WTC11 (cell line): ENCODE measurements around the gene SEMA3C. TPM values are rescaled to one million over a fixed set of nuclear protein-coding genes. Genes with fewer than 3 reads are reported as not detected.

Experiments
- ATAC-seq: fragments of 200-7000 bp; cut with Tn5 transposase; 2 replicates; pipeline ENCODE4 v1.10.0; 2021; ENCODE audit warnings: mild to moderate bottlenecking, moderate library complexity
- CTCF ChIA-PET: fragments of 300-600 bp; sonication (Branson Sonifier 250); formaldehyde crosslinking; loops from one replicate; lab custom pipeline; 2021; ENCODE audit warnings: antibody characterized with exemption; lab: Charles Lee
- POLR2A ChIA-PET: fragments of 350-600 bp; sonication (Branson Sonifier 250); formaldehyde crosslinking; loops from one replicate; lab custom pipeline; 2021; ENCODE audit warnings: antibody characterized with exemption; lab: Charles Lee
- DNase-seq: peaks from one replicate; pipeline ENCODE4 v3.0.0; 2021; ENCODE audit warnings: low spot score
- H3K27ac Mint-ChIP-seq: 2 replicates; pipeline ENCODE4 v1.8.0; 2021; ENCODE audit warnings: mixed read lengths
- H3K27me3 Mint-ChIP-seq: 2 replicates; pipeline ENCODE4 v1.8.0; 2021; ENCODE audit warnings: low read depth, mild to moderate bottlenecking, moderate library complexity, mixed read lengths
- H3K36me3 Mint-ChIP-seq: 2 replicates; pipeline ENCODE4 v1.8.0; 2021; ENCODE audit warnings: mixed read lengths
- H3K4me1 Mint-ChIP-seq: 2 replicates; pipeline ENCODE4 v1.8.0; 2022; ENCODE audit warnings: mixed read lengths
- H3K4me3 Mint-ChIP-seq: 2 replicates; pipeline ENCODE4 v1.8.0; 2021; ENCODE audit warnings: mild to moderate bottlenecking, moderate library complexity, mixed read lengths
- H3K9me3 Mint-ChIP-seq: 2 replicates; pipeline ENCODE4 v1.8.0; 2021; ENCODE audit warnings: mixed read lengths
- ELF4 ChIP-seq: sonication (generic); formaldehyde crosslinking; IDR thresholded peaks from 2 replicates; pipeline ENCODE4 v1.8.1; 2022; ENCODE audit warnings: low read depth, mild to moderate bottlenecking, moderate library complexity, missing genetic modification reagents
- FOXP1 ChIP-seq: sonication (generic); formaldehyde crosslinking; IDR thresholded peaks from 2 replicates; pipeline ENCODE4 v1.8.0; 2022; ENCODE audit warnings: missing genetic modification reagents, mild to moderate bottlenecking, moderate library complexity, borderline replicate concordance
- MXD4 ChIP-seq: fragments of 250-450 bp; sonication (Bioruptor Pico); IDR thresholded peaks from 2 replicates; pipeline ENCODE4 v1.8.0; 2021; ENCODE audit warnings: mild to moderate bottlenecking, moderate library complexity, borderline replicate concordance
- MYBL2 ChIP-seq: sonication (generic); formaldehyde crosslinking; IDR thresholded peaks from 2 replicates; pipeline ENCODE4 v1.8.1; 2023; ENCODE audit warnings: mild to moderate bottlenecking, moderate library complexity, missing genetic modification reagents
- NFATC4 ChIP-seq: fragments of 250-450 bp; sonication (Bioruptor Pico); IDR thresholded peaks from 2 replicates; pipeline ENCODE4 v1.9.0; 2021; ENCODE audit warnings: mild to moderate bottlenecking
- SMAD3 ChIP-seq: sonication (generic); formaldehyde crosslinking; IDR thresholded peaks from 2 replicates; pipeline ENCODE4 v1.8.0; 2022; ENCODE audit warnings: missing genetic modification reagents, mild to moderate bottlenecking, borderline replicate concordance
- TCF7 ChIP-seq: sonication (generic); formaldehyde crosslinking; IDR thresholded peaks from 2 replicates; pipeline ENCODE4 v1.8.0; 2022; ENCODE audit warnings: mild to moderate bottlenecking, low read depth, missing genetic modification reagents, moderate library complexity
- TP53 ChIP-seq: sonication (generic); formaldehyde crosslinking; IDR thresholded peaks from 2 replicates; pipeline ENCODE4 v1.8.1; 2023; ENCODE audit warnings: mild to moderate bottlenecking, missing genetic modification reagents
- ZNF121 ChIP-seq: sonication (generic); formaldehyde crosslinking; IDR thresholded peaks from 2 replicates; pipeline ENCODE4 v1.8.0; 2023; ENCODE audit warnings: missing genetic modification reagents
- ZNF263 ChIP-seq: sonication (generic); formaldehyde crosslinking; IDR thresholded peaks from 2 replicates; pipeline ENCODE4 v1.8.1; 2022; ENCODE audit warnings: low read depth, mild to moderate bottlenecking, moderate library complexity, missing genetic modification reagents
- ZNF396 ChIP-seq: fragments of 250-450 bp; sonication (Bioruptor Pico); IDR thresholded peaks from 2 replicates; pipeline ENCODE4 v1.8.0; 2021; ENCODE audit warnings: mild to moderate bottlenecking, moderate library complexity, borderline replicate concordance
- ZNF423 ChIP-seq: fragments of 250-450 bp; sonication (Bioruptor Pico); IDR thresholded peaks from 2 replicates; pipeline ENCODE4 v2.1.2; 2022; ENCODE audit warnings: mild to moderate bottlenecking, moderate library complexity
- total RNA-seq: library from RNA; stranded (reverse); gene quantifications from 3 replicates; pipeline ENCODE4 v1.2.3, GENCODE V29; 2021
- TF ChIP-seq, protein P1 (sequence below): sonication (generic); formaldehyde crosslinking; IDR thresholded peaks from 2 replicates; pipeline ENCODE4 v1.8.1; 2022; ENCODE audit warnings: low read depth, missing genetic modification reagents, borderline replicate concordance
- TF ChIP-seq, protein P2 (sequence below): sonication (generic); formaldehyde crosslinking; IDR thresholded peaks from 2 replicates; pipeline ENCODE4 v1.8.1; 2023; ENCODE audit warnings: mild to moderate bottlenecking, moderate library complexity, missing genetic modification reagents
- TF ChIP-seq, protein P3 (sequence below): sonication (generic); formaldehyde crosslinking; IDR thresholded peaks from 2 replicates; pipeline ENCODE4 v1.8.1; 2022; ENCODE audit warnings: missing genetic modification reagents, borderline replicate concordance
- TF ChIP-seq, protein P4 (sequence below): sonication (generic); formaldehyde crosslinking; IDR thresholded peaks from 2 replicates; pipeline ENCODE4 v1.8.1; 2022; ENCODE audit warnings: mild to moderate bottlenecking, moderate library complexity, missing genetic modification reagents
- TF ChIP-seq, protein P5 (sequence below): fragments of 250-450 bp; sonication (Bioruptor Pico); IDR thresholded peaks from 2 replicates; pipeline ENCODE4 v1.8.0; 2021; ENCODE audit warnings: mild to moderate bottlenecking

SEMA3C gene
- total RNA-seq, 1 experiment from 2014 or later = 2.1 TPM

DNA sequence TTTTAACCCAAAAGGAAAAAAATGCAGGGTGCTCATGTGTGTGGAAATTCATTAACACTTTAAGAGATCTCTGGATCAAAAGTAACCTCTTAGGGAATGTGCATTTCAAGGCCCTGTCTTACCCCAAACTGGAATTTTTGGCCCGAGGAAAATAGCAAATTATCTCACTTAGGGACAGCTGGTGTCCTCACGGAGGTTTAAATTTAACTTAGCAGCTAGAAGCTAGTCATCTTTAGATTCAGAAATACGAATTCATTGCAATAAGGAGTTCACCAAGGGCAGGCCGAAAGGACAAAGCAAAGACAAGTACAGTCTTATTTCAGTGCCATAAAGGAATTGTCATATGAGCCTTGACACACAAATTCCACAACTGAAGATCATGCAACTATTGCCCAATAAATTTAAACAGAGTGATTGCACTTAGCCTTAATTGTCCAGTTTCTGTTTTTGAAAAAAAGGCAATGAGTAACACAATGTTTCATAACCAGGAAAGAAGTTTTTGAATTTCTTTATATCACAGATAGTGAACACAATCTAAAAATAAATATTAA, 22.4 kb upstream of the SEMA3C start:
- Mint-ChIP-seq H3K36me3 (no peaks in the 10 kb centered on the region), H3K27ac (no peak overlapping the region), H3K27me3 (no peaks in the 10 kb centered on the region), H3K4me3 (no peak overlapping the region), H3K4me1 (no peaks in the 10 kb centered on the region), H3K9me3 (no peaks in the 10 kb centered on the region)
- DNase-seq (no peak), ATAC-seq (no peak)
- CTCF ChIA-PET = interaction anchor here (1.0 kb wide), 1 partner anchor 529 kb away, joined by 4 read pairs; no protein-coding TSS in a partner anchor
- POLR2A ChIA-PET = no interaction called here
- TF ChIP-seq ZNF121 (CRISPR knock-in tag) (no peak), ELF4 (CRISPR knock-in tag) (no peak), ZNF396 (CRISPR knock-in tag) (no peak), ZNF263 (CRISPR knock-in tag) (no peak), TP53 (CRISPR knock-in tag) (no peak)
- TF ChIP-seq, protein P1, sequence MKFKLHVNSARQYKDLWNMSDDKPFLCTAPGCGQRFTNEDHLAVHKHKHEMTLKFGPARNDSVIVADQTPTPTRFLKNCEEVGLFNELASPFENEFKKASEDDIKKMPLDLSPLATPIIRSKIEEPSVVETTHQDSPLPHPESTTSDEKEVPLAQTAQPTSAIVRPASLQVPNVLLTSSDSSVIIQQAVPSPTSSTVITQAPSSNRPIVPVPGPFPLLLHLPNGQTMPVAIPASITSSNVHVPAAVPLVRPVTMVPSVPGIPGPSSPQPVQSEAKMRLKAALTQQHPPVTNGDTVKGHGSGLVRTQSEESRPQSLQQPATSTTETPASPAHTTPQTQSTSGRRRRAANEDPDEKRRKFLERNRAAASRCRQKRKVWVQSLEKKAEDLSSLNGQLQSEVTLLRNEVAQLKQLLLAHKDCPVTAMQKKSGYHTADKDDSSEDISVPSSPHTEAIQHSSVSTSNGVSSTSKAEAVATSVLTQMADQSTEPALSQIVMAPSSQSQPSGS (CRISPR knock-in tag) = no peak
- TF ChIP-seq, protein P2, sequence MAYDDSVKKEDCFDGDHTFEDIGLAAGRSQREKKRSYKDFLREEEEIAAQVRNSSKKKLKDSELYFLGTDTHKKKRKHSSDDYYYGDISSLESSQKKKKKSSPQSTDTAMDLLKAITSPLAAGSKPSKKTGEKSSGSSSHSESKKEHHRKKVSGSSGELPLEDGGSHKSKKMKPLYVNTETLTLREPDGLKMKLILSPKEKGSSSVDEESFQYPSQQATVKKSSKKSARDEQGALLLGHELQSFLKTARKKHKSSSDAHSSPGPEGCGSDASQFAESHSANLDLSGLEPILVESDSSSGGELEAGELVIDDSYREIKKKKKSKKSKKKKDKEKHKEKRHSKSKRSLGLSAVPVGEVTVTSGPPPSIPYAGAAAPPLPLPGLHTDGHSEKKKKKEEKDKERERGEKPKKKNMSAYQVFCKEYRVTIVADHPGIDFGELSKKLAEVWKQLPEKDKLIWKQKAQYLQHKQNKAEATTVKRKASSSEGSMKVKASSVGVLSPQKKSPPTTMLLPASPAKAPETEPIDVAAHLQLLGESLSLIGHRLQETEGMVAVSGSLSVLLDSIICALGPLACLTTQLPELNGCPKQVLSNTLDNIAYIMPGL (CRISPR knock-in tag) = no peak
- TF ChIP-seq, protein P3, sequence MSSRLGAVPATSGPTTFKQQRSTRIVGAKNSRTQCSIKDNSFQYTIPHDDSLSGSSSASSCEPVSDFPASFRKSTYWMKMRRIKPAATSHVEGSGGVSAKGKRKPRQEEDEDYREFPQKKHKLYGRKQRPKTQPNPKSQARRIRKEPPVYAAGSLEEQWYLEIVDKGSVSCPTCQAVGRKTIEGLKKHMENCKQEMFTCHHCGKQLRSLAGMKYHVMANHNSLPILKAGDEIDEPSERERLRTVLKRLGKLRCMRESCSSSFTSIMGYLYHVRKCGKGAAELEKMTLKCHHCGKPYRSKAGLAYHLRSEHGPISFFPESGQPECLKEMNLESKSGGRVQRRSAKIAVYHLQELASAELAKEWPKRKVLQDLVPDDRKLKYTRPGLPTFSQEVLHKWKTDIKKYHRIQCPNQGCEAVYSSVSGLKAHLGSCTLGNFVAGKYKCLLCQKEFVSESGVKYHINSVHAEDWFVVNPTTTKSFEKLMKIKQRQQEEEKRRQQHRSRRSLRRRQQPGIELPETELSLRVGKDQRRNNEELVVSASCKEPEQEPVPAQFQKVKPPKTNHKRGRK (CRISPR knock-in tag) = no peak

DNA sequence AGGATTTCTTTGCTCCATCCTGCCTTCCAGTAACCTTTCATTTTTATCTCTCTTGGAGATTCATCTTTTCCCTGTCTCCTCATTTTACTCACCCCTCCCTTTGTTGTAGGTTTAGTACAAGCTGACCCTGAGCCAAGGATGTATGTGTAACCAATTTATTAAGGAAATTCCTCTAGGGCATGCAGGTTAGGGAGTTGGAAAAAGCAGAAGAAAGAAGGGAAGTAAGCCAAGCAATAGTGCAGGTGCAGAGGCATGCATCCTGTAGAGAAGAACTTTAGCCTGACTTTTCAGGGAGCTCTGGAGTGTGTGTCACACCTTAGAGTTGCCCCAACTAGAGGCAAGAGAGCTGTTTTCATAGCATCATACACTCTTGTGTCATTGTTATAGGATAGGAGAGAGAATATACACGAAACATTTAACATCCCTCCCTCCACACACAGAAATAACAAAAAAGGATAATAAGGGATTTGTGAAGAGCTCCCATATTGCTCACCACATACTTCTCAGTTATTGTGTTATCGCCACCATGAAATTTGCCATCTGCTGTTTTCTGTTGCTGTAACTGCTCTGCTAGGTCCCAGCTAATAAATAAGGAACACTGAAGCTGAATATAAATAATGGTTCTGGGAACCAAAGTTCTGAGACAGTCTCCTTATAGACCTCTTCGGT, 21.8 kb upstream of the SEMA3C start:
- Mint-ChIP-seq H3K36me3 (no peaks in the 10 kb centered on the region), H3K27ac (no peak overlapping the region), H3K9me3 (no peaks in the 10 kb centered on the region), H3K4me3 (no peak overlapping the region), H3K27me3 (no peaks in the 10 kb centered on the region), H3K4me1 (no peaks in the 10 kb centered on the region)
- DNase-seq = no peak
- TF ChIP-seq FOXP1 (CRISPR knock-in tag) (no peak), SMAD3 (CRISPR knock-in tag) (no peak)
- TF ChIP-seq, protein P4, sequence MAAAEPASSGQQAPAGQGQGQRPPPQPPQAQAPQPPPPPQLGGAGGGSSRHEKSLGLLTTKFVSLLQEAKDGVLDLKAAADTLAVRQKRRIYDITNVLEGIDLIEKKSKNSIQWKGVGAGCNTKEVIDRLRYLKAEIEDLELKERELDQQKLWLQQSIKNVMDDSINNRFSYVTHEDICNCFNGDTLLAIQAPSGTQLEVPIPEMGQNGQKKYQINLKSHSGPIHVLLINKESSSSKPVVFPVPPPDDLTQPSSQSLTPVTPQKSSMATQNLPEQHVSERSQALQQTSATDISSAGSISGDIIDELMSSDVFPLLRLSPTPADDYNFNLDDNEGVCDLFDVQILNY (CRISPR knock-in tag) = no peak
- ChIA-PET CTCF (interaction anchor here (1.0 kb wide), 1 partner anchor 529 kb away, joined by 4 read pairs; no protein-coding TSS in a partner anchor), POLR2A (no interaction called here)
- no peak for ATAC-seq

DNA sequence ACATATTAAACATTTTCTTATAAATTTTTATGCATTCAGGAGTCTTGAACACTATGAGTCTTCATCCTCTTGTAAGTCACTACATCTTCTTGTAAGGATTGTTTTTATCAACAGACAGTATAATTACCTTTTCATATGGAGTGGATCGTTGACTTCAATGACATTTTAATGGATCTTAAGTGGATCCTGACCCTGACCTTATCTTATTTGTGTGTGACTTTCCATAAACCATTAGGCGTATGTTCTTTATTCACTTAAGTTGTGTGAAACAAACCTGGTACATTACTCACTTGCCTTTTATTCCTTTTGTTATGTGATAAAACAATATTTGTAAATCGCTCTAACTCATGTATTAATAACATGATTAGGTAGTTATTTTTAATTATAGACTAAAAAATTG, 18.5 kb upstream of the SEMA3C start:
- H3K4me3 Mint-ChIP-seq = no peak overlapping the region

More for the DNA sequence above, 18.5 kb upstream of the SEMA3C start:
- Mint-ChIP-seq H3K27ac (no peak overlapping the region), H3K27me3 (no peaks in the 10 kb centered on the region), H3K4me1 (no peaks in the 10 kb centered on the region), H3K9me3 (no peaks in the 10 kb centered on the region)
- ATAC-seq (no peak), DNase-seq (no peak)
- ChIA-PET POLR2A (no interaction called here), CTCF (no interaction called here)
- no peak for TF ChIP-seq NFATC4 (CRISPR knock-in tag)
- TF ChIP-seq, protein P5, sequence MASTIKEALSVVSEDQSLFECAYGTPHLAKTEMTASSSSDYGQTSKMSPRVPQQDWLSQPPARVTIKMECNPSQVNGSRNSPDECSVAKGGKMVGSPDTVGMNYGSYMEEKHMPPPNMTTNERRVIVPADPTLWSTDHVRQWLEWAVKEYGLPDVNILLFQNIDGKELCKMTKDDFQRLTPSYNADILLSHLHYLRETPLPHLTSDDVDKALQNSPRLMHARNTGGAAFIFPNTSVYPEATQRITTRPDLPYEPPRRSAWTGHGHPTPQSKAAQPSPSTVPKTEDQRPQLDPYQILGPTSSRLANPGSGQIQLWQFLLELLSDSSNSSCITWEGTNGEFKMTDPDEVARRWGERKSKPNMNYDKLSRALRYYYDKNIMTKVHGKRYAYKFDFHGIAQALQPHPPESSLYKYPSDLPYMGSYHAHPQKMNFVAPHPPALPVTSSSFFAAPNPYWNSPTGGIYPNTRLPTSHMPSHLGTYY (CRISPR knock-in tag) = no peak
- TF ChIP-seq, protein P2 (CRISPR knock-in tag) = no peak
- TF ChIP-seq TCF7 (CRISPR knock-in tag) = no peak
- no peak for TF ChIP-seq ZNF423 (CRISPR knock-in tag)
- TF ChIP-seq ZNF396 (CRISPR knock-in tag) = no peak
- no peak for TF ChIP-seq MXD4 (CRISPR knock-in tag)
- no peak for TF ChIP-seq MYBL2
- TF ChIP-seq, all 79 proteins: peak for 0
- H3K36me3 Mint-ChIP-seq = no peaks in the 10 kb centered on the region
